GM21576 (cell line): ENCODE data around the gene CAV2.

Source experiments
- ATAC-seq: cut with Tn5 transposase; IDR thresholded peaks from one replicate; pipeline ENCODE4 v1.9.1; 2021; ENCODE audit warnings: mild to moderate bottlenecking, moderate library complexity; ENCODE audit not compliant: unreplicated experiment

Gene CAV2

DNA sequence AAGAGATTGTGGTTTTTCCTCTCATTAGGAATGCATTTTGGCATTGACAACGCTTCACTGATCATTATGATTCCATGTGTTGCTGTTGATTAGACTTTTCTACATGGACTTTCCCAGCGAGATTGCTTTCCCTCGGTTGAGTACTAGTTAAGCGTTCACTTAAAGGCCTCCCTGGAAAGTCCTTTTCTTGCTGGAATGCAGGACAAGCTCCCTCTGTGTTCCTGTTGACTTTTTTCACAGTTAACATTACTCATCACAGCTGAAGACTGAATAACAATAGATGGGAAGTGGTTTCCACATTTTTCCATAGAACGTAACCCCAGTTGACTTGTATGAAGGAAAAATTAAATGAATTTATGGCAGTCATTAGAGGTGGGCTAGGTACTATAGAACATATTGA is 22.7 kb downstream of the CAV2 start:
- ATAC-seq = no peak

DNA sequence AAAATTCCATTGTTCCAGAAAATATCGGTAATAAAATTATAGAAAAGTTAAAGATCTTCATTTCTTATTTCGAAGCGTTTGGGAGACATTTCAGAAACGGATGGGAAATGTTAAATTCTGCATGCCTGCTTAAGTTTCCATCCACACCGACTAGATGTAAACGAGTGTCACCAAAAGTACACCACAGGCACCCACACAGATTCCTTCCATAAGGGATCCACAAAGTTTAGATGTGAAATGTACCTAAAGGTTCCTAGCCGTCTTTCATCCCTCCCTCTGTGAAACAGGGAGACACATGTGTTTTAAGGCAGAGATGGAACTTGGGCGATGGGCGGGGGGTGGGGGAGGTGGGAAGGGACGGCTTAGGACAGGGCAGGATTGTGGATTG is 24.7 kb downstream of the CAV2 start:
- ATAC-seq = no peak

- peak; percentile 30 for ATAC-seq
These were observed 25.2 kb downstream of the CAV2 start, which contains the start of gene CAV1 for GRCh38 chr7:116524609-116525297. Gene CAV1 (plus strand): TSS chr7:116525036. CDS start chr7:116525063, 27 bp downstream.

GRCh38 chr7:116525298-116525912 is 25.9 kb downstream of the CAV2 start:
- ATAC-seq = peak; percentile 33

GRCh38 chr7:116525913-116526861 is 26.6 kb downstream of the CAV2 start:
- peak; percentile 90 for ATAC-seq

DNA sequence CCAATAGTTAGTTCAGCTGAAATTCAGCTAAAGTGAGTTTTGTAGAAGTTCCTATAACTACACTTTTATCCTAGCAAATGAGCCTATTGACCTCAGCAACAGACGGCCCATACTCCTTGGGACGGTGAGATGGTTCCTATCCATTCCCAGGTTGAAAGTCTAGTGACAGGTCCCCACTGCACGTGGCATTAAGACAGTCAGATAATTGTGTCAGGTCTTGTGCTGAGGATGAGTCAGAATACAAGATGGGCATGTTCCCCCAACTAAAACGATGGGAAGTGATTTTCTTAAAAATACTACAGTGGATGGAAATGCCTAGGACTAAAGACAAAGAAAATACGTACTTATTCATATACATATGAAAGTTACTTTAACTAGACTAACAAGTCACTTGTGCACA is 27.4 kb downstream of the CAV2 start:
- no peak for ATAC-seq

DNA sequence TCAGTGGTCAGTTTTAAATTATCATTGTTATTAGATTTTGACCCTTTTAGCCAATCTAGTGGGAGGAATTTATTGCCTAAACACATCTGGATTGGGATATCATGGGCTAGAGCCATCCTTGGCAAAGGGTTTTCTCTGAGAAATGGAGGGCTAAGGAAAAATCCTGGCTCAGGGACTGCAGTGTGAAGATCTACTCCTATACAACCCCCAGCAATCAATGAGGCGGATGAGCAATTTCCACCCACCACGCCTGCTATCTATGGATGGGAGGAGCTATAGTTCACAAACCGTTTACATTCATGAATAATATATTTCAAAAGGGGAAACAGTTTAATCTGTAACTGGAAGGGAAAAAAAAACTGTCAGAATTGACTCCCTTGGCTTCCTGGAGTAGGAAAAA is 28.0 kb downstream of the CAV2 start:
- no peak for ATAC-seq

- no peak for ATAC-seq
These were observed 28.7 kb downstream of the CAV2 start for GRCh38 chr7:116528008-116528789.

DNA sequence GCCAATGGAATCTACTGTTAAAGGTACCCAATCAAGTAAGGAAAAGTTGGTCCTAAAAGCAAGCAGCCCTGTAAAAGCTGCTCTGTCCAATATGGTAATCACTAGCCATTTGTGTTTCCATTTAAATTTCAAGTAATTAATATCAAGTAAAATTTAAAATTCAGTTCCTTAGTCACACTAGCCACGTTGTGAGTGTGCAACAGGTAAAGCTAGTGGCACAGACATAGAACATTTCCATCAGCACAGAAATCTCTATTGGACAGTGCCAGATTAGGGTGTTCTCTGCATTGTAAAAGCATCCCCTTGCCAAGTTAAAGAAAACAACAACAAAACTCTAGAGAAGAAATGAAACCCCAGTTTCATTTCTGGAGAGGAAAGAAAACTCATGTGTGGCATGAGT is 29.7 kb downstream of the CAV2 start:
- no peak for ATAC-seq

DNA sequence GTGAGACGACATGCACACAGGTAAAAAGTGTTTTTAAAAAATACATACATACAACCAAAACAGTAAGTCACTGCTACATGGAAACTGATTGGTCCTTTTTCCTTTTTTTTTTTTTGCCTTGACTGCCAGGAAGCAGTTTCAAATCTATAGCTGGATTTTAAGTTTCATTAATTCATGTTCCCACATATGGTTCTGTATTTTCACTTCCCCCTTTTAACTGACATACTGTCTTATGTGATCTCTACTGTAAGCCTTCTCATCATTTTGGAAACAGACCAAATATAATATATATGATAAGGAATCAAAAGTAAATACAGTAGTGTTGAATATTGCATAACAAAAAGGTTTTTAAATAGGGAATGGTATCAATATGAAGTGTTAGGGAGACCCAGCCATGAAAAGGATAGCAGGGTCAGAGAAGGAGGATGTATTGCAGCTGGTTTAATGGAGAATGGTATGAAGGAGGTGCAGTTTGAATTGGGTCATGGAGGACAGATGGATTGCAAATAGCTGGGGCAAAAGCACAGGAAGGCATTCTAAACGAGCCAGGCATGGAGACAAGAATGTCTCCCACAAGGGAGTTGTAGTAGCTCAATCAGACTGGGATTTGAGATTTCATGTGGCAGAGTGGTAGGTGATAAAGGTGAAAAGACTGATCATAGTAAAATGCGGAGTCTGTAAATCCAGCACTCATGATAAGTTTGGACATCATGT is 30.7 kb downstream of the CAV2 start:
- ATAC-seq = no peak

- ATAC-seq = no peak
These were observed 32.7 kb downstream of the CAV2 start for GRCh38 chr7:116532102-116532688.

- no peak for ATAC-seq
These were observed 35.3 kb downstream of the CAV2 start for GRCh38 chr7:116534790-116535189.

GRCh38 chr7:116535416-116535815 is 35.9 kb downstream of the CAV2 start:
- no peak for ATAC-seq

- ATAC-seq = no peak
These were observed 38.6 kb downstream of the CAV2 start for GRCh38 chr7:116538138-116538537.

DNA sequence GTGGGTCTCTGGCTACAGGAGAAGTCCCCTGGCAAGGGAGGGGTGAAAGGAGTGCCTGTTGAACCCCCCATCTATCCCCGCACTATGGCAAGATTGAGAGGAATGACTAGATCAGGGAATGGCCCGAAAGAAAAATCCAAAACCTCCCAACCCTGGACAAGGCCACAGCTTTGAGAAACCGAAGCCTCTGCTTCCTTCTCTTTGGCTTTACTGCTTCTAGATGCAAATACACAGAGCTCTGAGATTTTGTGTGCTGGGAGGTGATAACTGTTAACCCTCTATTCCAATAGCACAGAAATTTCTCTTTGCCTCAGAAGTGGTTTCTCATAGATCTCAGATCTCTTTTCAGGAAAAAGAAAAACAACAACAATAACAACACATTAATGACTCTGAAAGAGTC is 40.3 kb downstream of the CAV2 start:
- ATAC-seq = no peak

- ATAC-seq = no peak
These were observed 41.2 kb downstream of the CAV2 start for GRCh38 chr7:116540743-116541142.

DNA sequence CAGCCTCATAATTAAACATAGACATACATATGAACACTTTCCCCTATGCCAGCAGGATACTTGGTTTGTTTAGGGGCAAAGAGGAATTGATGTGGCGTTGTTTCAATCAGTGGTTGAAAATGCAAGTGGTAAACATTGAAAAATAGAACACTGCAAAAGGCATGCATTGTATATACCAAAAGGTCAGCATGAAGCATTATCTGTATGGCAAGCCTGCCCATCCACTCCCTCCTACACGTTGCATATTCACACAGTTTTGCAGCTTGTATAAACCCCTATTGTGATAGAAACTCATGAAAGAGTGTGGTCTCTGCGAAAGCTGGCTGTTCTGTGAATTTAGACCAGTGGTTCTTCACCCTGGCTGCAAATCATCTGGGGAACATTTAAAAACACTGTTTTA is 42.4 kb downstream of the CAV2 start:
- no peak for ATAC-seq

GRCh38 chr7:116542618-116543017 is 43.1 kb downstream of the CAV2 start:
- ATAC-seq = no peak

- no peak for ATAC-seq
These were observed 44.1 kb downstream of the CAV2 start for GRCh38 chr7:116543664-116544063.

GRCh38 chr7:116544487-116544886 is 44.9 kb downstream of the CAV2 start:
- no peak for ATAC-seq
